Parathyroid adenoma (tissue), 2 donors: ENCODE results near the gene MYEOV.

ENCODE experiments used
- H2AFZ ChIP-seq: fragments of 300-600 bp; sonication (generic); one replicate; pipeline ENCODE4 v1.7.0; 2017; ENCODE audit warnings: antibody characterized with exemption, mild to moderate bottlenecking
- H3K27ac ChIP-seq: fragments of 300-600 bp; sonication (generic); one replicate; pipeline ENCODE4 v1.7.0; 2017
- H3K27me3 ChIP-seq: fragments of 300-600 bp; sonication (generic); one replicate; pipeline ENCODE4 v1.7.0; 2017; ENCODE audit warnings: low read length; ENCODE audit not compliant: control insufficient read depth, insufficient read depth
- H3K36me3 ChIP-seq: fragments of 300-600 bp; sonication (generic); one replicate; pipeline ENCODE4 v1.7.0; 2017; ENCODE audit warnings: low read length; ENCODE audit not compliant: control insufficient read depth, insufficient read depth
- H3K4me1 ChIP-seq: fragments of 300-600 bp; sonication (generic); one replicate; pipeline ENCODE4 v1.7.0; 2017; ENCODE audit warnings: control low read depth
- H3K4me2 ChIP-seq: fragments of 300-600 bp; sonication (generic); one replicate; pipeline ENCODE4 v1.7.0; 2017; ENCODE audit warnings: low read length
- H3K4me3 ChIP-seq: fragments of 300-600 bp; sonication (generic); one replicate; pipeline ENCODE4 v1.7.0; 2017; ENCODE audit warnings: low read depth, low read length
- H3K79me2 ChIP-seq: fragments of 300-600 bp; sonication (generic); one replicate; pipeline ENCODE4 v1.7.0; 2017; ENCODE audit warnings: control low read depth
- H3K9ac ChIP-seq: fragments of 300-600 bp; sonication (generic); one replicate; pipeline ENCODE4 v1.7.0; 2017; ENCODE audit warnings: mild to moderate bottlenecking
- H3K9me3 ChIP-seq: fragments of 300-600 bp; sonication (generic); one replicate; pipeline ENCODE4 v1.7.0; 2017; ENCODE audit warnings: low read length; ENCODE audit not compliant: control insufficient read depth
- TF ChIP-seq, protein P1 (sequence below): fragments of 300-600 bp; sonication (generic); IDR thresholded peaks from one replicate; pipeline ENCODE4 v1.7.0; 2017; ENCODE audit warnings: antibody characterized with exemption, mild to moderate bottlenecking
- donor health status: primary hyperparathyroidism.

MYEOV gene

DNA sequence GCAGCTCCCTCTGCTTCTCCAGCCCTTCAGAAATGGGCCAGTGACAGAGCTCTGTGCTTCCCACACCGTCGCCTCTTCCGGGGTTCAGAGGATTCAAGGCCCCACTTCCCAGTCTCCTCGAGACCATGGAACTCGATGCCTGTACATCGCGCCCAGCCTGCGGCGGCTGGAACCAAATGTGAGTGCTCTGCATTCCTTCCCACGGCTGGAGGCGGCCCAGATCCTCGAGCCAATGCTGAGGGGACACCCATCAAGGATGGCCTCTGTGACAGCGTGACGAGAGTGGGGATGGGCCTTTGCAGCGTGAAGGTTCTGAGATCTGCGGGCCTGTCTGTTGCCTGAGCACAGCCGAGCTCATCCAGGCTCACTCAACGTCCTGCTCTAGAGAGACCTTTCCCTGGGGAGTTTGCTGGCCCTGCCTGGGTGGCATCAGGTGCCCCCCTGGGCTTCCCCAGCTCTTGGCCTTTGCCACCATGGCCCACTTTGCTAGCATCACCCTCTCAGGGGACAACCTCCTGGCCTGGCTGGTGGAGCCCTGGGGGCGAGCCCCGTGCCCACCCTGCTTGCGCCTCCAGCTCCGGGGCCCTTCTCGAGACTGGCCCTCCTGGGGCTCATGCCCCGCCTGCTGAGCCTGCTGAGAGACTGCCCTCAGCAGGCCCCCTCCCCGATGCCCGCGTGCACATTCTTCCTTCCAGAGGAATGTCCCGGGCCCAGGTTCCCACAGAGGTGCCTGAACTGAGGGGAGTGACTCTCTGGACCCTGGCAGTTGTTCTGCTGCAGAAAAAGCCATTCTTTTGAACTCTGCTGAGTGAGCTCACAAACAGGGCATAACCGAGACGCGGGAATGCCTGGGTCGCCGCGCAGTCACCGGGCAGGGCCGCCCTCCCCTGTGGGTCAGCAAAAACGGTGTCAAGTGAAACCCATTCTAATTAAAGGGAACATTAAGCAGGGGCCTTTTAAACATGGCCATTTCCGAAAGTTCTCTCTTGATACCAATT, 7.3 kb upstream of the MYEOV start:
- no peaks in the 10 kb centered on the region for H3K27me3 ChIP-seq

DNA sequence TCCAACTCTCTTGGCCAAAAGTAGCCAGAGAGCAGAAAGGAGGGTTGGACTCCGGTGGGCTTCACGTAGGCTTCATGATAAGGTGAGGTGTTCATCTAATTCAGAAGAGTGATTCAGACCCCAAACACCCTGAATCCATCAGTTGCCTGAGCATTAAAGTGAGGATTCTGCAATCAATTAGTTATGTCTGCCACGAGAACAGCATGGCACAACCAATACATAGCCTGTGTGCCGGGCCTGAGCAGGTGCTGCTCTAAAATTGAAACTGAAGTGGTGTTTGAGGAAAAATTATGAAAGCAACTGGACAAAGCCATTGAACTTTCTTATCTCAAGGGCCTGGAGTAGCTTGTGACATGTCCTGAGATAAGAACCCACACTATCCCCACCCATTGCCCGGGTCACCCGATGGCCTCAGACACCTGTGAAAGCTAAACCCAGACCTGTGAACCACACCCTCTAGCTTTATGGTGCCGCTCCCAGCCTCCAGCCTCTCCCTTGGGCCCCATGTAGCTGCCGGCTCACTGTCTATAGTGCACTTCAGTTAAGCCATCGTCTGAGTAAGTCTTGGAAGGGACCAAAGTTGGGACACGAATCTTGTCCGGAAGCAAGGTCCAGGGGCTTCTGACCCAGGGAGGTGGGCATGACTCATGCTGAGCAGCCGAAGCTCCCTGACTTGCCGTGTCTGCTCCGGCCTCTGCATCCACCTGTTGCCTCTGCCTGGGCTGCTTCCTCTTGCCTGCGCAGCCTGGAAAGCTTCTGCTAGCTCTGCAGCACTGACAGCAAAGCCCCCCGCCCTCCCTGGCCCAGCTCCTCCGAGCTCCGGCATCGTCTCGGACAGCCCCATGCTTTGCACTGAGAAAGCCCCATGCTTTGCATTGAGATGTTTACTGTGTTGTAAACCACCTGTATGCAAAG, 5.7 kb upstream of the MYEOV start:
- Histone ChIP-seq H2AFZ (no peak overlapping the region), H3K4me2 (no peak overlapping the region), H3K27me3 (no peaks in the 10 kb centered on the region), H3K4me1 (no peaks in the 10 kb centered on the region), H3K36me3 (no peaks in the 10 kb centered on the region), H3K9ac (no peak overlapping the region), H3K4me3 (no peak overlapping the region), H3K27ac (no peak overlapping the region), H3K79me2 (no peaks in the 10 kb centered on the region), H3K9me3 (no peaks in the 10 kb centered on the region)
- TF ChIP-seq, protein P1, sequence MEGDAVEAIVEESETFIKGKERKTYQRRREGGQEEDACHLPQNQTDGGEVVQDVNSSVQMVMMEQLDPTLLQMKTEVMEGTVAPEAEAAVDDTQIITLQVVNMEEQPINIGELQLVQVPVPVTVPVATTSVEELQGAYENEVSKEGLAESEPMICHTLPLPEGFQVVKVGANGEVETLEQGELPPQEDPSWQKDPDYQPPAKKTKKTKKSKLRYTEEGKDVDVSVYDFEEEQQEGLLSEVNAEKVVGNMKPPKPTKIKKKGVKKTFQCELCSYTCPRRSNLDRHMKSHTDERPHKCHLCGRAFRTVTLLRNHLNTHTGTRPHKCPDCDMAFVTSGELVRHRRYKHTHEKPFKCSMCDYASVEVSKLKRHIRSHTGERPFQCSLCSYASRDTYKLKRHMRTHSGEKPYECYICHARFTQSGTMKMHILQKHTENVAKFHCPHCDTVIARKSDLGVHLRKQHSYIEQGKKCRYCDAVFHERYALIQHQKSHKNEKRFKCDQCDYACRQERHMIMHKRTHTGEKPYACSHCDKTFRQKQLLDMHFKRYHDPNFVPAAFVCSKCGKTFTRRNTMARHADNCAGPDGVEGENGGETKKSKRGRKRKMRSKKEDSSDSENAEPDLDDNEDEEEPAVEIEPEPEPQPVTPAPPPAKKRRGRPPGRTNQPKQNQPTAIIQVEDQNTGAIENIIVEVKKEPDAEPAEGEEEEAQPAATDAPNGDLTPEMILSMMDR = no peak

More for the DNA sequence above, 7.3 kb upstream of the MYEOV start:
- Histone ChIP-seq H3K79me2 (no peaks in the 10 kb centered on the region), H3K9me3 (no peaks in the 10 kb centered on the region), H3K9ac (no peak overlapping the region), H3K4me3 (no peak overlapping the region), H3K36me3 (no peaks in the 10 kb centered on the region), H3K27ac (no peak overlapping the region), H3K4me1 (no peaks in the 10 kb centered on the region), H2AFZ (no peak overlapping the region), H3K4me2 (no peak overlapping the region)
- TF ChIP-seq, protein P1 = no peak

GRCh38 chr11:69288883-69289242, 5.1 kb upstream of the MYEOV start:
- Histone ChIP-seq H3K9me3 (no peaks in the 10 kb centered on the region), H3K79me2 (no peaks in the 10 kb centered on the region), H3K4me2 (no peak overlapping the region), H2AFZ (no peak overlapping the region), H3K4me3 (no peak overlapping the region), H3K4me1 (no peaks in the 10 kb centered on the region), H3K36me3 (no peaks in the 10 kb centered on the region), H3K9ac (no peak overlapping the region), H3K27me3 (no peaks in the 10 kb centered on the region), H3K27ac (no peak overlapping the region)
- TF ChIP-seq, protein P1 = no peak

DNA sequence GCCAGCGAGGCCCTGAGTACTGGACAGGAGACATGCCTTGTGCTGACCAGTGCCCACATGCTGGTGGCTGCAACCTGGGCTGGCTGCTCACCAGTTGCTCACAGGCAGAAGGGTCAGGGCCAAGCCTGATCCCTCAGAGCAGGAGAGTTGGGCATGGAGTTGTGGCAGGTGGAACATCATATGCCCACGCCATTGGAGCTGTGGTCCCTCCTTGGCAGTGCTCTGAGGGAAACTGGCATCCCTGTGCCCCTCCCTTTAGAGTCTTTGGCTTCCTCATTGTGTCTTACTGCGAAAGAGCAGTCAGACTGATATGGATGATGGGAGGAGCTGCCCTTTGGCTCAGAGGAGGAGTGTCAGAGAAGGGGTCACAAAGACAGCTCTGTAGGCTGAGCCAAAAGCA, 3.1 kb upstream of the MYEOV start:
- Histone ChIP-seq H3K9ac (no peak overlapping the region), H3K79me2 (no peaks in the 10 kb centered on the region), H3K4me3 (no peak overlapping the region), H3K9me3 (no peaks in the 10 kb centered on the region), H3K27ac (no peak overlapping the region), H3K4me1 (no peaks in the 10 kb centered on the region), H3K36me3 (no peaks in the 10 kb centered on the region), H3K27me3 (no peaks in the 10 kb centered on the region), H3K4me2 (no peak overlapping the region), H2AFZ (no peak overlapping the region)
- TF ChIP-seq, protein P1 = no peak
